ENCODE measurements around the gene PDIA2.
"Not testable (repeated sequence)": the region's sequence is repeated elsewhere in the genome, so short reads cannot be mapped to it uniquely, and the experiment has no call there.

The PDIA2 gene

DNA sequence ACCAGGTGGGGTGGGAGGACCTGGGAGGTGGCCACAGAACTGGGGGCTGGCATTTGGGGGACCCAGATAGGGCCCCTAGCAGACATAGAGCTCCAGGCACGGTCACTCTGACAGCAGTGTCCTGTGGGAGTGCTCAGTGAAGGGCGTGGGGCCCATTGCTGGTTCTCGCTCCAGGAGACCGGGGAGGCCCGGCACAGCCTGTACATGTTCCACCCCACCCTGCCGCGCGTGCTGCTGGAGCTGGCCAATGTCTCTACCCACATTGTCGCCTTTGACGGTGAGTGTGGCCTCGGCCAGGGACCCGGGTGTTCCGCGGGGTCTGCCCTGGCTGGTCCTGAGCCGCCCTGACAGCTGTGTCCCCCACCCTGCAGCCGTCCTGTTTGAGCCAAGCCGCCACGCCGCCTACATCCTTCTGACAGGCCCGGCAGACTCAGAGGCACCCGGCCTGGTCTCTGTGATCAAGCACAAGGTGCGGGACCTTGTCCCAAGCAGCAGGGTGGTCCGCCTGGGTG lies 18.5 kb upstream of the PDIA2 start:
- no peak for DNase-seq (ENCODE audit: low spot score)

DNA sequence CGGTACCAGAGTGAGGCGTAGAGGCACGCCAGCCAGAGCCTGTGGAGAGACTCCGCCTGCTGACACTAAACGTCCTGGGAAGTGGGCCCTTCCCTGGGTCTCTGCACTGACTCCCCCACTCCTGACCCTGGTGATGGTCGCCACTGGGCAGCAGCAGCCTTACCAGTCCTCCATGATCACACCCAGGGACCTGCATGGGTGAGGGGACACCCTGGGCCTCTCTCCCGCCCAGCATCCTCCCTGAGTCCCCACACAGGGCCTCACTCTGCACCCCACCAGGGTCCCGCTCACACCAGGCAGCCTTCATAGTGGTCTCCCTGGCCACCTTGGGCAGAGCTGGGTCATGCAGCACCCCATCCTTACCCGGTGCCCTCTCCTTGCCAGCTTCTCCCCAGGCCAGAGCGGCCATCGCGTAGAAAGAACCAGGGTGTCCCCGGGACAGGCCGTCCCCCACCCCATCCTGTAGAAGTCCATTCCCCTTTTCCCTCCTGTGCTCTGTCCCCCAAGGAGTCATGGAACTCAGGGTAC lies 17.9 kb upstream of the PDIA2 start:
- DNase-seq (ENCODE audit: low spot score): no peak

DNA sequence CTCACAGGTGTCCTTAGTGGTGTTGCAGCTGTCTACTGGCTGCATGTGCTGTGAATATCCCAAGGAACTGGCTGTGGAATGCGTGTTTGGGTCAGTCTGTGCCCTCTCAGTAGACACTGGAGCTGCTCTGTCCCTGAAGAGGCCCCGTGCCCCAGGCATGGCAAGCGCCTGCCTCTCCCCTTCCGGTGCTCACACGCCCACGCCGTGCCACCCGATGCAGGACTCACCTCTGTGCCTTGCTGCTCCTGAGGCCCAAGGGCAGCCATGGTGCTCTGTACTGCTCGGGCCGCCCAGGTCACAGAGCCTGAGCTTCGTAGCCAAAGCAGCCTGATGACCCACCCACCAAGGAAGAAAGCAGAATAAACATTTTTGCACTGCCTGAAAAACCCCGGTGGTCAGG lies 17.3 kb upstream of the PDIA2 start:
- no peak for DNase-seq (ENCODE audit: low spot score)

DNA sequence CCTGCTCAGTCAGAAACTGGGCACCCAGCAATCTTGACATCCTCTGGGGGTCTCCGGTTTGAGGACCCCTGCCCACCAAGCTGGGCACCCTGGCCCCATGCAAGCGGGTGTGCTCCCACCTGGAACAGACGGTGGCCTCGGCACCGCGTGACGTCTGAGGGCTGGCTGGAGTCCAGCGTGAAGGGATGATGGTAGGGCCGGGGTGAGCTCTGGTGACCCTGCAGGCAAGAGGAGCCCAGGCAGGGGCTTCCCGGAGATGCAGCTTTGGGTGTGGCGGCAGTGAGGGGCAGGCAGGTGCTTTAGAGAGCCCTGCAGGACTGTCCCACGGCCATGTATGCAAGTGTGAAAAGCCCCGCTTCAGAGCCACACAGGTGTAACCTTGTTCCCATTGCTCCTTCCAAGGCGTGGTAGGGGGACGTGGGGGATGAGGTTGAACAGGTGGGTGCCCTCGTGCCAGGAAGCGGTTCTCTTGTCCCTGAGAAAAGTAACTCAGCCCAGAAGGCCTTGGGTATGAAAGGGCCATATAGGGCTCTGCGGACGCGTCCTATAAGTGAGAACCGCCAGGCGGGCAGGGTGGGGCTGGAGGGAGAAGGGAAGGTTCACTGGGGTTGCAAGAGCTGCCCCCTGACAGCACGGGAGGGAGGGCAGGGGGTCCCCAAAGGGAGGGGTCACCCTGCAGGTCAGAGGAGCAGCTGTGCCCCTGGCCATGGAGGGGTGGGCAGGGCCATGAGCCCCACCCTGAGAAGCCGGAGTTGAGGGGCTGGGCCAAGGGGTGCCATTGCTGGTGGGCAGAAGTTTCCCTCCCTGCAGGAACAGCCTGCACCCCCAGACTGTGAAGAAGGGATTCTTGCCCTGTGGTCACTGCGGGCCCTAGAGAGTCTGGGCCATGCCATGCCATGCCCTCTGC lies 16.5 kb upstream of the PDIA2 start:
- no peak for DNase-seq (ENCODE audit: low spot score)

DNA sequence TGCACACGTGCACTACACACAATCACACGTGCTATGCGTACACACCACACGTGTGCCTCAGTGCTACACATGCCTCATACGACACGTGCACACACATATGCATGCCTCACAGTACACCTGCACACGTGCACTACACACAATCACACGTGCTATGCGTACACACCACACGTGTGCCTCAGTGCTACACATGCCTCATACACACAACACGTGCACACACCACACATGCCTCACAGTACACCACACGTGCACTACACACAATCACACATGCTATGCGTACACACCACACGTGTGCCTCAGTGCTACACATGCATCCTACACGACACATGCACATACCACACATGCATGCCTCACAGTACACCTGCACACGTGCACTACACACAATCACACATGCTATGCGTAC lies 15.4 kb upstream of the PDIA2 start:
- not testable (repeated sequence) for DNase-seq (ENCODE audit: low spot score)

DNA sequence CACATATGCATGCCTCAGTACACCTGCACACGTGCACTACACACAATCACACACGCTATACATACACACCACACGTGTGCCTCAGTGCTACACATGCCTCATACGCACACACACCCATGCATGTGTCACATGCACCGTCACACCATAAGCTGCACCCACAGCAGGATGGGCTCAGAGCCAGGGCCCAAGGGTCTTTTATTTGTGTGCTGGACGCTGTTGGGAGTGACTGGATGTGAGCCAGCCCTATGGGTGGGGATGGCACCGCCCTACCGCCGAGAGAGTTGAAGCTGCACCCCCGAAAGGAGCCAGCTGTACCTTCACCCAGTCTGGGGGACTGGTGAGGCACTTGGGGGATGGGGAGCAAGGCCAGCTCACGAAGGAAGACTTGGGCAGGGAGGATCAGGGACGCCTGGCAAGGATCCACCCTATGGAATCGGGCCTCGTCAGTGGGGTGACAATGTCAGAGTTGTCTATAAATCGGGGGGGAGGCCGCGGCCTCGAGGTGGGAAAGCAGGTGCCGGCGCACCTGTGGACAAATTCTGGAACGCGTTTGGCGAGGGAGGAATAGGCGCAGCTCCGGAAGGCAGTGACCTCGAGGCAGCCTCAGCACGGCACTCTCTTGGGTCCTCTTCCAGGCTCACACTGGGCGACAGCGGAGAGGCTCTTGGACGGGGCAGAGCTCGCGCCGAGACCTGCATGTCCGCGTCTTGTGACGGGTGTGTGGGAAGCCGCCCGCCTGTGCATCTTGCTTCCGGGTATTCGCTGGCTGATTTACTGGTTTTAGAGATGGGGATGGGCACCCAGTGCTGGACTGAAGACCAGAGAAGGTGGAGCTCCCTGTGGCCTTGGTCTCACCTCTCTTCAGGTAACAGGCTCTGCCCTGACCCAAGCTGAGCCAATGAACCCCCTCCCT lies 14.6 kb upstream of the PDIA2 start:
- no peak for DNase-seq (ENCODE audit: low spot score)

DNA sequence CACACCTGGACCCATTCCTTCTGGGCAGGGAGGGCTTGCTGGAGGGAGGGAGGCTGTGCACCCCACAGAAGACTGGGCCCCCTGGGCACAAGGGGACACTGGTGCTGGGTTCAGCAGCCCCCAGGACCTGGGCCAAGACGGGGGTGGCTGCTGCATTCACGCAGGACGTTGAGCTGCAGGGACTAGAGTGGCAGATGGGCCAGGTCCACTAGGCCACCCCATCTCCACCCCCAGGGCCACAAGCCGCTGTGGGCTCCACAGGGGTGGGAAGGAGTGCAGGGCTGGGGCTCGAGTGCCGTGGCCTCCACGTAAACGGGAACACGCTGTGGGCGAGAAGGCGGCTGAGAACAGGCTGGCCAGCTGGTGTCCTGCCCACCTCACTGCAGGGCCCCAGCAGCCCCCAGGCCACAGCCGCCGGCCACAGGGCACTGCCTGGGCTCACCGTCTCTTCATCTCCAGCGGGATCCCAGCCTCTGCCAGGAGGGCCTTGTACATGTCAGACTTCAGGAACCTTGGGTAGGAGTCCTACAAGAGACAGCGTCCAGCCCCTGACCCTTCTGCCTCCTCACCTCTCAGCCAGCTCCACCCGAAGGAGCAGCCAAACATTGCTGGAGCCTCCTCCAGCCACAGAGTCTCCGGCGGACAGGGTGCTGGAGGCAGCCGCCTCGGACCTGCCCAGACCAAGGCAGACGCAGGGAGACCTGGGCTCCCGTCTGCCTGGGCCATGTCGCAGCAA lies 13.7 kb upstream of the PDIA2 start:
- DNase-seq (ENCODE audit: low spot score): no peak

DNA sequence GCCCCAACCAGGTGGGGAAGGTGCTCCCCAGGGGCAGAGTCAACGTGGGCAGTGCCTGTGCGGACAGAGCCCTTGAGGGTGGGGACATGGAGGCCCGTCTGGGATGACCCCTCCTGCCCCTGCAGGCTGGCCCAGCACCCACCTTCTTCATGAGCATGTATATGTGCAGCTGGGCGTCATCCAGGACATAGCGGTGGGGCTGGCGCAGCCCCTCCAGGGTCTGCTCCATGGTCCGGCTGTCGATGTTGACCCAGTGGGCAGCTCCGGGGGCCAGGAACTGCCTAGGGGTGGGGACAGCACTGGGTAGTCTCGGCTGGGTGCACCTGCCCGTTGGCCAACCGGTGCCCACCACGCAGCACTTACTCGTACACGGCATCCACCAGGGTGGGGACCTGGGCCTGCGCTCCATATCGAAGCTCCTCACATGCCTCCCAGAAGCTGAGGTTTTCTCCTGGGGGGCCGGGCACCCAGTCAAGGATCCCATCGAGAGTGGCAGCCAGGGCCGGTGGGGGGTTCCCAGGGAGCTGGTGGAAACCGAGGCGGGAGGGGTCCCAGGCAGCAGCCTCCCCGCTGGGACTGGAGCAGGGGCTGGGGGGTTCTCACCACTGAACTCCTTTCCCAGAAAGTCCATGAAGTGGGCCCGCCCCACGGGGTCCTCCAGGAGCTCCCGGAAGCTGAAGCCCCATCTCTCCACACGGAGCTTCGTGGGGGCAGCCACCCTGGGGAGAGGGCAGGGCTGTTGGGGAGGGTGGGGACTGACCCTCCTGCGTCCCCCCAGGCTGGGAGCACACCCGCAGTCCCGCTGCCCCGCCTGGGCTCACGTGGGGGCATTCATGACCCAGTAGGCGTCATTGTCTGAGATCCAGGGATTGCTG lies 12.3 kb upstream of the PDIA2 start:
- DNase-seq (ENCODE audit: low spot score): no peak

DNA sequence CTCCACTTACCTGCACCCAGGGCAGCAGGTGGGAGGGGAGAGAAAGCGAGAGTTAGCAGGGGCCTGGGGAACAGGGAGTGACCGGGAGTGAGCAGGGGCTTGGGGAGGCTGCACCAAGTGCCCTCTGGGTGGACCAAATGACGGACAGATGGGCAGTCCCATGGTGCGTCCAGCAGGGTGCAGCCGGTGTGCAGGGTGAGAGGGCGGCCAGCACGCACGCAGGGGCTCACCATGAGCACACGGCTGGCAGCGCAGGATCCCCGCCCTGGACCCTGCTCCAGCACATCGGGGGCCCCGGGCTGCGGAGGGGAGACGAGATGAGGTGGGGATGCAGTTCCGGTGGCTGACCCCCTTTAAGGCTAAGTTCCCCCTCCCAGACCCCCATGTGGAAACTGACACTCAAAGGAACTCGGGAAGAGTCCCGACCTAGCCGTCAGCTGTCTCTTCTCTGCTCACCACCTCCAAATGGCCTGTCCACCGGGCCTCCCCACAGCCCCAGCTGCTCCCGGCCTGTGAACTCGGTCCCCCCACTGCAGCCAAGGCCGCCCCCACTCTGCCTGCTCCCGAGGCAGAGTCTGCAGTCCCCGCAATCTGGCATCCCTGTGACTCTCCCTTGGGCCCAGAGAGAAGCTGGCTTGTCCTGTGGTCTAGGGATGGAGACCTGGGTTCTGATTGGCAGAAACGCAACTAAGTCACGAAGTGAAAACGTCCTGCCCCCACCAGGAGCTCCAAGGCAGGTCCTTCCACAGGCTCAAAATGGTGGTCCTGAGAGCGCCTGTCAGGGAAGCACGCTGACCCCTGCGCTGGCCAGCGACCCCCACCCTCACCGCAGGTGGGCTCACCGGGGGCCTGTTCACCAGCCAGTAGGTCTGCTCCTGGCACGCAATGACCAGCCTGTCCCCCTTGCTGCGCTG lies 10.1 kb upstream of the PDIA2 start:
- no peak for DNase-seq (ENCODE audit: low spot score)

DNA sequence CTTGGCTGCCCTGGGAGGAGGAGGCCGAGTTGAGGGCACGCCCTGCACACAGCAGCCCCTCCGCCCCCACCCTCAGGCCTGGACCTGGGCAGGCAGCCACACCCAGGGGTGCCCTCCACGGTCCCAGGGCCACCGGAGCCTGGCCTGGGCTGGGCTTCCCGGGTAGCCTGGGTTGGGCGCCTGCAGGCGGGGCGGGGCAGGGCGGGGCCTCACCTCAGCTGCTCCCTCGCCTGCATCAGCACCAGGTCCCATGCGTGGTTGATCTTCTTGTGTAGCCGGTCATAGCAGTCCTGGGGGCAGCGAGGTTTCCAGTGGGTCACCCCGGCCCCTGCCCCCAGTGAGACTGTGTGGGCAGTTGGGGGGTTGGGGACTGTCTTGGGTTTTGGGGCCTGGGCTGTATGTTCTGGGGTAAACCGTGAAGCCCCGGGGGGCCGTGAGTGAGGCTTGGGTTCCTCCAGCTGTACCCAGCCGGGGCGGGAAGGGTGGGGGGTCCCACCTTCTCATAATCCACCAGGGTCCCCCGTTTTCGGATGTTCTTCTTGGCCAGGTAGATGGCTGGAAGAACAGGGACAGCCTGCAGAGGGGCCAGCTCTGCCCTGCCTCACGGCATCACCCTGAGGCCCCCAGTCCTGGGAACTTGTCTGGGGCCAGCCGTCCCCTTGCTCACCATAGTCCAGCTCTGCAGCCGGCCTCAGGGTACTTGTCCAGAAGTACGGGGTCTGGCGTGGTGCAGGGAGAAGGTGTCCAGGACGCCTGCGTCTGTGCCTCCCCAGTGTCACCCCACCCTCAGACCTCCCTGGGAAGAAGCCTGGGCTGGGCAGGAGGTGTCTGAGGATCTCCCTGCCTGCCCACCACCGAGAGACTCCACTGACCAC lies 9.2 kb upstream of the PDIA2 start:
- DNase-seq (ENCODE audit: low spot score): no peak

DNA sequence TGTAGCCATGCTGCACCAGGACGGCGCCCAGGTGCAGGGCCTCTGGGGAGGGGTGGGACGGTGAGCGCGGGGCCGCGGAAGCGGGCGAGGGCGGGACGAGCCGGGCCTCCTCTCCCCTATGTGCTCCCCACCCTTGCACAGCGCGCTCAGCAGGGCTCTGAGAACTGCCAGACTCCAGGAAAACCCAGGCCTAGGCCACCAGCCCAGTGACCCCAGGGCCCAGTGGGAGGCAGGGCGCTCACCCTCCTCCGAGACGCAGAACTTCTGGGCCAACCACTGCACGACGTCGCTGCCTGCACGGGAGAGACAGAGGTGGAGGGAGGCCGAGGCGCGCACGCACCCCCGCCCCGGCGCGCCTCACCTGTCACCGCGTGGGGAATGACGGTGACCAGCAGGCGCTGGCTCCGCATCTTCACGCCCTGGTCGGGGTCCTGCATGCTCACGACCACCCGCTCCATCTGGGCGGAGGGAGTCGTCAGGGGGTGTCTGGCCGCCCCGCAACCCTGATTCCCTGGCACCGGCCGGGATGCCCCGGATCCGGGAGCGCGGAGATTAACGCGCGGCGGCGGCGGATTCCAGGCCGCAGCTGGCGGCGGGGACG lies 7.8 kb upstream of the PDIA2 start:
- DNase-seq (ENCODE audit: low spot score): no peak

DNA sequence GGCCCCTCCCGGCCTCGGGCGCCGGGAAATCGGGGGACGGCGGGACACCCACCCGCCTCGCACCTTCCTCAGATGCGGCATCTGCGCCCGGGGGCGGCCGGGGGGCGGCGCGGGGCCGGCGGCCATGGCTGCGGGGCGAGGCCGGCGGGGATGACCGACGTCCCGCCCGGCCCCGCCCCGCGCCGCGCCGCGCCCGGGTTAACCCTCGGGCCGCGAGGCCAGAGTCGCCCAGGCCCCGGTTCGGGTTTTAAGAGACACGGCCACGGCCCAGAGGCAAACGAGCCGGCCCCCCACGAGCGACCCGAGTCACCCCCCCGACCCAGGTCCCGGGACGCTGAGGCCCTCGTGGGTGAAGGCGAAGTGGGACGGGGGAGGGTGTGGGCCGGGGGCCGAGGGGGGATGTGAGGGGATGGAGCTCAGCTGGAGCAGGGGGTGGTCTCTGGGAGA lies 7.2 kb upstream of the PDIA2 start, which contains the start of gene RGS11:
Gene RGS11 (minus strand): TSS at position 159 of the 447 bp plus-strand sequence. CDS start 33 bp downstream, at position 126.
- no peak for DNase-seq (ENCODE audit: low spot score)

DNA sequence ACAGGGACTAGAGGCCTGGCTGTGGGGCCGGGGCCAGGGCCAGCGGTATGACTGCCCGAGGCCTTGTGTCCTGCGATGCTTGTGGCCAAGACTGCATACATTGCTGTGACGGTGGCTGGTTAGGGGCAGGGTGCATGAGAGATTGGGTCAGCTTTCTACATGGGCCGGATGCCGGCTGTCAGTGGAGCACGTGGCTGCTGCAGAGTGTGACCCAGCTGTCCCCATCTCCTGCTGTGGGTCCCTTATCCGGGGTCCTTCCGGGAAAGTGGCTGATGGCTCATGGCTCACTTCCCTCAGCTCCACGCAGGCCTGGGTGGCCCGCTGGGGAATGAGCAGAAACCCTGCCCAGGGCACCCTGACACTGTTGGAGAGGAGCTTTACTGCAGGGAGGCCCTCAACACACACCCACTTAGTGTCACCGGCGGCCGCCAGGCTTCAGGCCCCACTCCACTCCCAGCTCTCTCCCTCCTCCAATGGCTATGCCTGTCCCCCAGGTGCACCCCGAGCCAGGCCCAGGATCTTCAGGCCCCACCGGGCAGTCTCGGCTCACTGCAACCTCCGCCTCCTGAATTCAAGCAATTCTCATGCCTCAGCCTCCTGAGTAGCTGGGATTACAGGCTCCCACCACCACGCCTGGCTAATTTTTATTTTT lies 6.4 kb upstream of the PDIA2 start:
- no peak for DNase-seq (ENCODE audit: low spot score)

DNA sequence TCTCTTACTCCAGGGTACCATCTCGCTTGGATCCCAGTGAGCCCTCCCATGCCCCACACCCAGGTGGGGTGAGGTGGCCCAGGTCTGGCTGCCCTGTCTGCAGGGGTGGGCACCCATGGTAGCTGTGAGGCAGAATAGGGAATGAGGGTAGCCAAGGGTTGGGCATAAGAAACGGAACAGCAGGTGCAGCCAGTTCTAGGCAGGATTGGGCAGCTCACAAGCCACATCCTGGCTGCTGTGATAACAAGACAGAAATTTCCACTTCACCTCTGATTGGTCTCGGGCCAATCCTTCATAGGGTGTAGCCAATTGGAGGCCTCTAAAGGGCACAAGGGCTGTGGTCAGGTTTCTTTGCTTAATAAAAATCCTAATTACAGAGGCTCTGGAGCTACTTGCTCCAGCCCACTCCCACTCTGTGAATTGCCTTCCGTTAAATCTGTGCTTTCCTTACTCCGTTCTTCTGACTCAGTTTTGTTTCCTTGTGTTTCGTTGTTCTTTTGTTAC lies 4.0 kb upstream of the PDIA2 start:
- no peak for DNase-seq (ENCODE audit: low spot score)

DNA sequence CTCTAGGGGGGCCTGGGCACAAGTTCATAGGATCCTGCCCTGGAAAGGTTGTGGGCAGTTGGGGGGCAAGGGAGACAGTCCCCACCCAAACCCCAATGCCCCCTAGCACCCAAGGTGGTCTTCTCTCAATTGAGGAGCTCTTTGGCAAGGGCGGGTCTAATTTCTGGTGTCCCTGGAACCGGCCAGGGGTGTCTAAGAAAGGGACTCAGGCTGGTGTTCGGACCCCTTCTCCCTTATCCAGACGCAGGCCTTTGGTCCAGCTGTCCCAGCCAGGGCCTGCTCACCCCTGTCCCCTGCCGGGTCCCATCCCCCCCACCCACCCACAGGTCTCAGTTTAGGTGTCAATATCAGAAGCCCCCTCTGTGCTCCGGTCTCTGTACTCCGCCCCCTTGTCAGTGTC lies 3.4 kb upstream of the PDIA2 start:
- DNase-seq (ENCODE audit: low spot score): no peak

DNA sequence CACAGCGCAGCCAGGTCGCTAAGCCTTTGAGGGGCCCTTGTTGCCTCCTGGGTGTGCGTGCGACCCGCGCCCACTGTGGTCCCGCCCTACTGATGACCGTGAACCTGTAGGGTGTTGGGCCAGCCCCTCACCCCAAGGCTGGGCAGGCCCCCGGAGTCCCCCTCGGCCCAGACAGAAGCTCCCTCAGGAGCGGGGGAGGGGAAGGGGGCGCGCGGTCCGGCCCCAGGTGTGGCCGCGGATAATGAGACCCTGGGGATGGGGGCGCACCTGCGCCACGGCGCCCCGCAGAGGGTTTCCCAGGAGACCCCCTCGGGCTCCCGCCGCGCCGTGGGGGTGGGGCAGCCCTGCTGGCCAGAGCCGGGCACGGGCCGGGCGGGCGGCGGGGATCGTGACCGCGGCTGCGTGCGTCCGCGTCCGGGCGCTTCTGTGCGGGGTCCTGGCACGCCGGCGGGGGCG lies 2.9 kb upstream of the PDIA2 start:
- no peak for DNase-seq (ENCODE audit: low spot score)

DNA sequence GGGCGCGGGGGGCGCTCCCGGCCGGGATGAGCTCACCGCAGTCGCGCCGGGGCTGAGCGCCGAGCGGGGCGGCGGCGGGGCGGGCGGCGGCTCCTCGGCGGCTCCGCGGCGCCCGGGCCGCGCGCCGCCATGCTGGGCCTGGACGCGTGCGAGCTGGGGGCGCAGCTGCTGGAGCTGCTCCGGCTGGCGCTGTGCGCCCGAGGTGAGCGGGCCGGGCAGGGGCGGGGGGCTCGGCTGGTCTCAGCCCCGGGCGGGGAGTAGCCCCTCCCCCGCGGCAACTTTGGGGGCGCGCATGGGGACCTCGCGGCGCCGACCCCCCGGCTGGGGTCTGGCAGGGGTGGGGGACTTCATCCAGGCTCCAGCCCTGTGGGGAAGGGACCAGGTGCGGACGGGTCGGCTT lies 2.4 kb upstream of the PDIA2 start, which contains the start of gene ARHGDIG:
Gene ARHGDIG (plus strand): TSS at position 40 of the 400 bp plus-strand sequence. CDS start 90 bp downstream, at position 130.
- DNase-seq (ENCODE audit: low spot score): no peak

Measured in ecto neural progenitor cell (in vitro differentiated cells).